HG03571 (cell line): Measurements from ENCODE around the gene CRACDL.

ENCODE experiments used
- ATAC-seq: cut with Tn5 transposase; IDR thresholded peaks from one replicate; pipeline ENCODE4 v1.9.1; 2021; ENCODE audit not compliant: unreplicated experiment

The CRACDL gene

DNA sequence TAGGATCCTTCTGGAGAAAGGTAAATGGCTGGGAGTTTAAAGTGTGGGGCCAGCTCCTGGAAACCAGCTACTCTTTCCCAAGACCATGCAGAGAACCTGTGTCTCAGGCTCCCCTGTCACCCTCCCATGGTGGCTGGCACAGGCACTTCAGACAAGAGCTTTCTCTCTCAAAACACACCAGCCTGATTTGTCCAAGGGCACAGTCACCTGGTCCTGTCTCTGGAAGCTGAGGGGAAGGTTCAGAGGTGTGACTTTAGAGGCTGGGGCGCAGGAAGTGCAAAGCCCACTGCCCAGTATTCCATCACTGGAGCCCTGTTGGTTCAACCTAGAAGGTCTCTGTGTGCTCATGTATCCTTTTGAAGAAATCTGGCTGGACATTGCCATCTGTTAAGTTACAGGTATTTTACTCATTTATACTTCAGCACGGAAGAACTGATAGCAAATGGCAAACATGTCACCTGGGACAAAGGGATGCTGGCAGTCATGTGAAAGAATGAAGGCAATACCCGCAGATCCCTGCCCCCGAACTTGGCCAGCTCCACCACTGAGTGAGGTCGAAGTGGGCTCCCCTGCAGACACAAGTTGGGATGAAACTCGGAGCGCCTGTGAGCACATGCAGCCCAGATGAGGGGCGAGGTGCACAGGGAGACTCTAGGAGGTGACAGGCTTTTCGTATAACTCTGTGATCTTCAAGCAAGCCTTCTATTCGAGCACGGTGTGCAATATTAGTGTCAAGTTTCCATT, 108.2 kb downstream of the CRACDL start:
- ATAC-seq = no peak

DNA sequence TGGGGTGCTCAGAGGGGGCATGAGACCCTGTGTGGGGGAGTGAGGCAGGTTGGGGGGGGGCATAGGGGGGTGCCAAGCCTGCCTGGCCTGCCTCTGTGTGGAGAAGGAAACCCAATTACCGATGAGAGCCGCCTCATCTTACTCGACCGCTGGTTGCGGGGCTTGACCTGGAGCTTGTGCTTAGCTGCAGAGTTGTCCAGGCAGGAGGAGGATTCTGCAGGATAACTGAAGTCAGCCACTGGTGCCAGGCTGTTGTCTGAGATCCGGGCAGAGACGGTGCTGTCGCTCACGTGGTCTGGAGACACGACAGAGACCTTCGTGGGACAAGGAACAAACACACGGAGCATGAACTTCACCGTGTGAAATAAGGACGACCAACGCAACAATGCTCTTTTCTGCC, 109.2 kb downstream of the CRACDL start:
- ATAC-seq = no peak

DNA sequence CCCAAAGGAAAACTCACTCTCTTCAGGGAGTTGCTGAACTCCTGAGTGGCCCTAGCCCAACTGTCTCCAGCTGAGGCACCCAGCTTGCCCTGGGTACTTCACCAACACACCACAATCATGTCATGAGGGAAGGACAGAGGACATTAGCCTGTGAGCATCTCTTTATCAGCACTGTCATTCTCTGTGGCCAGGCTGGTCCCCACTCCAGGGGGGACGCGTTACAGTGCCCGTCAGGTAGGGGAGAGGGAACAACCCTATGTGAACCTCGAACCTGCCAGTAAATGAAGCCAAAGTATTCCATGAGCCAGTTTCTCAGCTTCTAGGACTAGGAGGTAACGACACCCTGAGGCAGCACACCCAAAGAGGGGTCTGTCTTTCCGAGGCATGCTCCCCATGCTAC, 110.2 kb downstream of the CRACDL start:
- ATAC-seq = no peak

DNA sequence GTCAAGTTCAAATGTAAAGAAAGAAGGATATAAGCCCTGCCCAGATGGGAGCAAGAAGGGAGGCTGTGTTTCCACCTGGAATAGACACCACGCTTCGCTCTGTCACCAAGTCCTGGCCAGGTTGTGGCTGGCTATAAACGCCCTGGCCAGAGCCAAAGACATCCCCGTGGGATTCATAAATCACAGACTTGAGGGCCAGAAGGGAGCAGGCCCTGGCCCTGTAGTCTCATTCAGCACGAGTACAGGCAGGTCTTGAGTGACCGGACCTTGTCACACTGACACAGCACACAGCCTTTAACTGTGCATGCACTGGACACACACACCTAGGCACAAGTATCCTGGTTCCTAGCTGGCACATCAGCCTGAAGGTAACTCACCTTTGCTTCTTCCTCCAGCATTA, 110.6 kb downstream of the CRACDL start:
- ATAC-seq = no peak

DNA sequence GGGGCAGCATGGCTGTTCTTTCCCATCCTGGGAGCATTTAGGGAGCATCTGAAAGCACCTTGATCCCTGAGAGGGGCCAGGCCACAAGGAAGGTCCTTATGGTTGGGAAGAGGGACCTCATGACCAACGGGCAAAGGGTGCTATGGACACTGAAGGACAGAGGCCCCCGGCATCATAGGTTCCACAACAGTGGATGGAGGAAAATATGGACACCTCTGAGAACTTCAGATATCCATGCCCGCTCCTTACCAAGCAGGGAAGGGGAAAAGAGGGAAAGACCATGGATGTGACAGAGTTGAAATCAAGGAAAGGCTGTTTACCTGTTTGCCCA, 111.0 kb downstream of the CRACDL start:
- ATAC-seq = no peak

DNA sequence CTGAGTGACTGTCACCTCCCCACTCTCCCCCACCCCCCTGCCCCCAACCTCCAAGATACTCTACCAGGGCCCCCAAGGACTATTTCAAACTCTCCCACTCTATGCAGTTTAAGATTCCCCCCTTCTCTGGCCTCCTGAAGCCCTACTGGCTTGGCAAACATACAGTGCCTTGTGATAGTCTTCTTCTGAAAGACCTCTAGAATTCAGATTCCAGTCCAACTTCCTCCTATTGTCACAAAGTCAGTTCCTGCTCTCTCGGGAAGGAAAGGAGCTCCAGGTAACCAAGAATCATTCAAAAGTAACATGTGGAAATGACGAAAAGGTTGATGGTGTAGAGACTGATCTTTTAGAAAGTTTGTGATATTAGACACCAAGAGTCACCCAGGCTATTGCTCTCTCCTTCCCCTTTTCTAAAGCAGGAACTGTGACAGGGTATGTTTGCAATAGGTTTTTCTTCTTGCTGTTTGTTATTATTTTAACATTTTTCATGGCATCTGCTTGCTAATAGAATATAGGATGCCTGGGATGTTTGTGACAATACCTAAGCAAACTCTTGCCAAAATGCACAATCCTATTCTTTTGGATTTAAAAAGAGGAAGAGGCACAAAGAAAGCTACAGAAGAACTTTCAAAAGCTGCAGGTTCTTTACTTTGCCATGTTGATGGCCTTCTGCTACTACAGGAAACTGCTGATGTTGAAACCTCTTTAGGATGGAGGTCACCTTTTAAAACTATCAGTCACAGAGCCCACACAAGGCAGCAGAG, 111.6 kb downstream of the CRACDL start:
- no peak for ATAC-seq

DNA sequence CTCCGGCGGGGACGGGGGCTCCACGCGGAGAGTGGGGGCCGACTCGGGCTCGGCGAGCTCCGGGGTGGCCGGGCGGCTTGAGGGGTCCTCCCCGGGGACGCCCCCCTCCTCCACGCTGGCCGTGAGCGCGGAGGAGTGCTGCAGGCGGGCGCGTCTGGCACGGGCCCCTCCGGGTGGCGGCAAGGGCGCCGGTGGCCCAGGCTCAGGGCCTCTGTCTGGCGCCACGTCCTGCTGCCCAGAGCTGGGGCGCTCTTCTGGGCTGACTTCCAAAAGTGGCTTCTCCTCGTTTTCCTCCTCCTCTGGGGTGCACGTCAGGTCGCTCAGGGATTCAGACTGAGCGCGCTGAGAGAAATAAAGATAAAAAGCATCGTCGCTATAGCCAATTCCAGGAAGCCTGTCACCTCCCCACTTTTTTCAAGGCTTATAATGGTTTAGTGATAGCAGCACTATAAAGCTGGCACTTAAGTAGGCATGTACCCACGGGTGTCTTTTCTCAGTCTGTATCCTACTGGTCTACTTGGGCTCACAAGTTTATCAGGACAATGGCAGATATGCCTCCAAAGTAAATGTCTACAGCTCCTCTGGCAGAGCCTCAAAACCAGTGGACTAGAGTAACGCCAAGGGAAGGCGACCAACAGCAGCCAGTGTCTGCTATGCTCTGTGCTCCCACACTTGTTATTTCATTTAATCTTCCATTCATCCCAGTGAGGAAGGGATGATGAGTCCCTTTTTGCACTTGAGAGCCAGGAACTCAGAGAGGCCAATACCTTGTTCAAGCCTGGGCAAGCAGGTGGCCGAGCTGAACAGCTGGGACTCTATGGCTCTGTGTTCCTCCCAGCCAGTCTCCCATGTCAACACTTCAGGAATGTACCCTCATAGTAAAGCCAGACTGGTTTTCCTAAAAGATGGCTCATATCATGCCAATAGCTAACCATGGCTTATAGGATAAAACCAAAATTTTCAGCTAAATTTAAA, 112.5 kb downstream of the CRACDL start:
- no peak for ATAC-seq

DNA sequence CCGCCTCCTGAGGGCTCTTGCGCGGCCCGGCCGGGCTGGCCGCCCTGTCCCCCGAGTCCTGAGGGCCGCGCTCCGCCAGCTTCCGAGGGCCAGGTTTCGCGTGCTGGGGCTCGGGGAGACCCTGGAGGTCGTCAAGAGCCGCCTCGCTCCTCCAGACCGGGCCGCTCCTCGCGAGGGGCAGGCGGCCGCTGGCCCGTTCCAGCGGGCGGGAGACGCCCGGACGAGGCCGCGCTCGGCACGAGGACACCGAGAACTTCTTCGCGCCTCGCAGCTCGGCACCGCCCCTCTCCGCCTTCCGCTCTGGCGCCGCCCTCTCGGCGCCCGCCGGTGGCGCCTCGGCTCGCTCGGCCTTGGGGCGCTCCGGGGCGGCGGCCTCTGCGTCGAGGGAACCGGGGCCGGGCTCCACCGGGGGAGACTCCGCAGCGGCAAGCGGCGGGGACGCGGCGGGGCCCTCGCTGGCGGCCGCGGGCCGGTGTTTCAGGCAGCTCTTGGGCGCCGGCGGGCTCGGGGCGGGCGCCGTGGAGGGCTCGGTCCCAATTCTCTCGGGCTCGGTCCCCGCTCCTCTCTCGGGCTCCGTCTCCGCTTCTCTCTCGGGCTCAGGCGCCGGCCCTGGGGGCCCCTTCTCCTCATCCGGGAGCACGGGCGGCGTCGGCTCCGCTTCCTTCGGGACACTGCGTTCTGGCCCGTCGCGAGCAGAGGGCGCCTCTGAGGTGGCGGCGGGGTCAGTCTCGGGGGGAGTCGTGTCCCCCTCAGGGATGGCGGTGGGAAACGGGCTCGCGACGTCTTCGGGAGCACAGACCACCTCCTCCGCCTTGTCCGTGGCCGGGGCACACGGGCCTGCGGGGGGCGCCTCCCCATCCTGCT, 113.5 kb downstream of the CRACDL start:
- no peak for ATAC-seq

DNA sequence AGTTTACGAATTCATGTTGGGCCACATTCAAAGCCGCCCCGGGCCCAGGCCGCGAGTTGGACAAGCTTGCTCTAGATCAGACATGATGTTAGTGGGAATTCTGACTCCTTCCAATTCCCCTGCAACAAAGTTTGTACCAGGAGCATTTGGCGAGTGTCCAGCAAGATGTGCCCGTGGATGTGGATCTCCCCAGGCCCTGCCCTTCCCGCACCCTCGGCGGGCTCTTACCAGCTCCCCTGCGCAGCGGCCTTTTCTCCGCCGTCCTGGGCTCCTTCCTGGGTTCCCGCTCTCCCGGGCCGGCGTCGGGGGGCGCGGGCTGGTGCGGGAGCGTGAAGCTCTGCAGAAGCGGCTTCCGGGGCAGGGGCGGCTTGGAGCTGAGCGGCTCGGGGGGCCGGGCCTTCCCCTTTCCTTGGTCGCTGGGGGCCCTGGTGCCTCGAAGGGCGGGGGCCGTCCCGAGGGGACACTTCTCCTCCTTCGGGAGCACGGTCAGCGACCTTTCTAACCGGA, 114.3 kb downstream of the CRACDL start:
- no peak for ATAC-seq

DNA sequence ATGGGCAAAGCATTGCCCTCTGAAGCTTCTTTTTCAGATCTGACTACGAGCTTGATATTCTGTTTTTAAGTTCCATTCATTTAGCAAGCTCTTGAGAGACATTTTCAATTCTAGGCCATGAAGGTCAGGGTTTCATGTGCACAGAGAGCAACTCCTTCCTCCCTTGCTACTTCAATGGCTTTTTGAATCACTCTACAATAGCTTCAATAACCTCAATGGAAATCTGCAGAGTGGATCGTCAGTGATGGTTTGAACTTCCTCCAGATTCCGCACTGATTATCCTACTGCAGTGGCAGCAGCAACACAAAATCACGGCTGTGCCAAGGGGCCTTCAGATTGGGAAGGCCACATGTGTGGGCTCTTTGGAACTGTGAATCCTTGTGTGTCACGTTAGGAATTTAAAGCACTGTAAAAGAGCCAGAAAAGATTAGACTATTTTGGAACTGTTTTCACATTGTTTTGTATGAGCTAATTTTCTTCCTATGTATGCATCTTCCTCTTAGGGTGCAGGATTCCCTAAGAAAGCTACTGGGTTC, 116.7 kb downstream of the CRACDL start:
- ATAC-seq = no peak

DNA sequence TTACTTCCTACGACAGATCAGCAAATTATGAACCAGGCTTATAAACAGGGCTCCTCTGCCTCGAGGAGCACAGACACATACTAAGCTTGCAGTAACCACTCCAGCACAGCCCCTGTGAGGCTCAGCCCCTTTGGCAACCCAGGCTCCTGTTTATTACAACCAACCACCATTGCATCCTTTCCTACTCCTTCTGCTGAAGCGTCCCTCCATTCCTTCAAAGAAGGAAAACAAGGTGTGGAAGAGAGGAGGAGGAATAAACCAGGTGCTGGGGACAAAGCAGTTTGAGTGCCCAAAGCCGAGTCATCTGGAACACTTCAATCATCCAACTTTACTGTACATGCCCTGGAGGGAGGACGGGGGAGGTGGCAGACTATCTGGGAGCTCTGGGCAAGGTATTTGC, 117.9 kb downstream of the CRACDL start:
- ATAC-seq = no peak

DNA sequence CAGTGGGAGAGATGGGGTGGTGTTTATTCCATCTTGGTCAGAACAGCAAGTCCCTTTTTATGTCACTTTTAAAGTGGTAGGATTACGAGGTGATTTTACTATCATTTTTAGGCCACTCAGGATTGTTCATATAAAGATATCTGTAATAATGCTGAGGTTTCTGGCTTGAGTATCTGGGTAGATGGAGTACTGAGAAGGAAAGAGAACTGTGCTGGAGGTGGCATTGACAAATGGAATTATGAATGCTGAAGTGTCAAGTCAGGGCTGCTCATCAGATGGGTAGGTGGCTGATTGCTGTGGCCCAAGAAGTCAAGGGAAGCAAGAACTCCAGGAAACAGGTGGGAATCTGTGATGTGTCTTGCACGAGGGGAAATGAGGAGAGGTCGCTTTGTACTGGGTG, 119.7 kb downstream of the CRACDL start:
- no peak for ATAC-seq

DNA sequence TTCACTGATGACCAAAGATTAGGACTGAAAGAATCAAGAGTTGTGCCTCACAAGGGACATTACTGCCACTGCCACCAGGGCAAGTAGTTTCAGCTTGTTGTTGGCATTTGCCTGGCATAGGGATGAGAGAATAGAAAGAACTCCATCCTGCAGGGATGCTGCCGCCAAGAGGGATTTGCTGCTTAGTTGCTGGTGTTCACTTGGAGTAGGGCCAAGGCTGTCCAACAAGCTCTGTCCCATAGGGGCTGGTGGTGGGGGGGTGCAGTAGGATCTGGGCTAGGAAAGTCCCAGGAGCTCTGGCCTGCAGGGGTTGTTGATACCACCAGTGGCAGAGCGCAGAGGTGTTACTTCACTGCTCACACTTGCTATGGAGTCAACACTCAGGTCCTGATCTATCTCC, 120.2 kb downstream of the CRACDL start:
- ATAC-seq = no peak

DNA sequence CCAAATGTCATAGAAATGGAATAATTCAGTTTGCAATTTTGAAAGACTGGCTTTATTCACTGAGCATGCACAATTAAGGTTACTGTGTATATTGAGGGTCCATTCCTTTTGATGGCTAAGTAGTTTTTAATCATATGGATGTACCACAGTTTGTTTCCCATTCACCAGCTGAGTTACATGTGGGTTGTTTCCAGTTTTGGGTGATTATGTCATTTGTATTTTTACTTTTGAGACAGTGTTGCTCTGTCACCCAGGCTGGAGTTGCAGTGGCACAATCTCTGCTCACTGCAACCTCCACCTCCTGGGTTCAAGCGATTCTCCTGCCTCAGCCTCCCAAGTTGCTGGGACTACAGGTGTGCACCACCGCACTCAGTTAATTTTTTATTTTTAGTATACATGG, 124.3 kb downstream of the CRACDL start:
- ATAC-seq = no peak

DNA sequence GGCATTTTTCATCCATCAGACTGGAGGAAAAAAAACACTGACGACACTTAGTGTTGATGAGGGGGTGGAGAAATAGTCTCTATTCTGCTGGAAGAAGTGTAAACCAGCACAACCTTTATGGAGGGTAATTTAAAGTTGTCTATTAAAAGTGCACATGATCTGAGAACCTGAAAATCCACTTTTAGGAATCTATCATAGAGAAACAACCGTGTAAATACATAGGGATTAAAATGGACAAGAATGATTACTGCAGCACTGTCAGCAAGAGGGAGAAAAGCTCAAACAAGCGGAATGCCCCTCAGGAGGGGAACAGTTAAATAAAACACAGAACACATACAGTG, 125.5 kb downstream of the CRACDL start:
- no peak for ATAC-seq

DNA sequence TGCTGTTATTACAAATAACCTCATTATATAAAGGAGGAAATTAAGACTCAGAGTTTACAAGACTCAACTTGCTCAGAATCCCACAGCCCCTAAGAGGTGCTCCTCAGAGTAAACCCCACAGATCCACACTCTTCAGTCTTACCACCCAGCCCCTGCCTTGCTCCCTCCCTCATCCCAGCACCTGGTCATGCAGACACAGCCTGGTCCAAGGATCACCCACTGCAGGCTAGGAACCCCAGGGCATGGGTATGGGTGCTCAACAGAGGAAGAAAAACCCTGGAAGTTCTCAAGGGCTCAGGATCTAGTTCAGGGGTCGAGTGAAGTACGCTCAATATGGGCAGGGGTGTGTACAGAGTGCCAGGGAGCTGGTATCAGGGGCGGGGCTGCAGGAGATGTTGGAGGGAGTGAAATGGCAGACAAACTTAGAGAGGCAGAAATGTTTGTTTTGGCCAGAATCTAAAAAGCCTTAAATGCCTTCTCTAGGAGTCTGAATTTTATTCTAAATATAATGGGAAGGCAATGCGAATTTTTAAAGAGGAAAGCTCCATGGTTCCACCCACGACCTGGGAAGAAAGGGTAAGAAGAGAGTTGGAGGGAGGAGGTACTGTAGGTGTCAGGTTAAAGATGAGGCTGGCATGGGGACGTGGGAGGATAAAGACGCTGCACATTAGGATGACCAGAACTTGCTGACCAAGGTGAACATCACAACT, 126.0 kb downstream of the CRACDL start:
- ATAC-seq = no peak

DNA sequence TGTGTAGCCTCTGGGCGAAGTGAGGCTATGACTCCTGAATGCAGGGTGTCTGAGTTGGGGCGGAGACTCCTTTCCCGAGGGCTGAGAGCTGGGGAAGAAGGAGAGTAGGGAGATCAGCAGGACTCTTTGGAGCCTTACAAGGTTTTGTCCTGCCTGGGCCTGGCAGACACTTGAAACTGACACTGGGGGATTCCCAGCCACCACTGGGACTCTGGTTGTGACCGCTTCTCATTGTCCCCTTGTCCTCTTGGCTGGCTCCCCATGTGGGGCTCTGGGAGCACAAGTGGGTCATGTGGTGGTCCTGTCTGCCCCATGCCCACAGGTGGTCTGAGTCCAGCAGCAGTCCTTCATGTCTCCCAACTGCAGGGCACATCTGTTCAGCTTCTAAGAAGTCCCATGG, 126.9 kb downstream of the CRACDL start:
- no peak for ATAC-seq

DNA sequence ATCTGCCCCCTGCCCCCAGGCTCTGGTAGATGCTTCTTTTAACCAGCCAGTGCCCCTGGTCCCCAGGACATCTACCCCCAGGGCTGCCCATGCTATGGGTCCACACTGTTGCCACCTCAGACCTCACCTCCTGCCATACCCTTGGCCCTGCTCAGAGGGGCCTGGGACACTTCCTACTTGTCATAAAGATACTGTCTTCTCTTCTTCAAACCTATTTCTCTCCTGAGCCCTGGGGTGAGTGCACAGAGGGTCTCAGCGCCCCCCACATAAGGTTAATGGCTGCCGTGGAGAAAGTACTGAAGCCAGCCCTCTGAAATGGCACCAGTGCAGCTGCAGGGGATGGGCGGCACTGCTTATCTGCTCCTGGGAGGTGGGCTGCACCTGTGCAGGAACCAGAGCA, 127.5 kb downstream of the CRACDL start:
- ATAC-seq = no peak

DNA sequence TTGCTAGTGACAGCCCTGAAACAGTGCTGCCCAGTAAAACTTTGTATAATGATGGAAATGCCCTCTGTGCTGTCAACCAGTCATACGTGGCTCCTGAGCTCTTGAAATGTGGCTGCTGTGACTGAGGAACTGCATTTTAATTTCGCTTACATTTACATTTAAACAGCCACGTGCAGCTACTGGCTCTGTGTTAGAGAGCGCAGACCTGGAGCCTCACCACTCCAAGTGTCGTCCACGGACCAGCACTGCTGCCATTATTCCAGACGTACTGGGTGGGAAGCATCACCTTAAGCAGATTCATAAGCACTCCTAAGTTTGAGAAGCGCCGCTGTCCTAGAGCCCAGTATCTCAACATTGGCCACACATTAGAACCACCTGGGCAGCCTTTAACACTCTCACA, 128.1 kb downstream of the CRACDL start:
- ATAC-seq = no peak

DNA sequence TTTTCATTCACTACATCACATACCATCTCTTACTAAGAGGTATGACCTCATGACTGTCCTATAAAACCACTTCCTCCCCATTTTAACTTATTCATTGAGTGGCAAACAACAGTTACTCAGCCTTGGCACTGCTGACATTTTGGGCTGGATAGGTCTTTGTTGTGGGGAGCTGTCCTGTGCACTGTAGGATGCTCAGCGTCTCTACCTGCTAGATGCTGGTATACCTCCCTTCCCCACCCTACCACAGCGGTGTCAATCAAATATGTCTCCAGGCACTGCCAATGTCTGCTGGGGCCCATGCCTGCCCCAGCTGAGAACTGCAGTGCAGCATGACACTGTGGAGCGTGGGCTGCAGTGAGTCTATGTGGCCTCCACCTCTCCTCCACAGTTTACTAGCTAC, 128.8 kb downstream of the CRACDL start:
- no peak for ATAC-seq
